NCI-H1092 treated with DMSO at 0.1 percent for 48 hours (cell line): Measurements from ENCODE around the gene HK1.
A peak's percentile ranks its signal among the peaks of the same experiment; 100 is the strongest.
"Not testable (repeated sequence)": the region's sequence is repeated elsewhere in the genome, so short reads cannot be mapped to it uniquely, and the experiment has no call there.

Experiments used
- DNase-seq: peaks from one replicate; lab custom pipeline; 2025; lab: John Stamatoyannopoulos, UW

HK1 gene

DNA sequence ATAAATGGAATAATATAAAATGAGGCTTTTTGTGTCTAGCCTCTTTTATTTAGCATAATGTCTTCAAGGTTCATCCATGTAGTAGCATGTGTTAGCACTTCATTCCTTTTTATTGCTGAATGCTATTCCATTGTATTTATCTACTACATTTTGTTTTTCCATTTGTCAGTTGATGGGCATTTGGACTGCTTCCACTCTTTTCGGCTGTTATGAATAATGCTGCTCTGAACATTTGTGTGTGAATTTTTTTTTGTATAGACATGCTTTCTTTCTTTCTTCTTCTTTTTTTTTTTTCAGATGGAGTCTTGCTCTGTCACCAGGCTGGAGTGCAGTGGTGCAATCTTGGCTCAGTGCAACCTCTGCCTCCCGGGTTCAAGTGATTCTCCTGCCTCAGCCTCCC is 50.6 kb downstream of the HK1 start:
- DNase-seq, result not testable (repeated sequence)

DNA sequence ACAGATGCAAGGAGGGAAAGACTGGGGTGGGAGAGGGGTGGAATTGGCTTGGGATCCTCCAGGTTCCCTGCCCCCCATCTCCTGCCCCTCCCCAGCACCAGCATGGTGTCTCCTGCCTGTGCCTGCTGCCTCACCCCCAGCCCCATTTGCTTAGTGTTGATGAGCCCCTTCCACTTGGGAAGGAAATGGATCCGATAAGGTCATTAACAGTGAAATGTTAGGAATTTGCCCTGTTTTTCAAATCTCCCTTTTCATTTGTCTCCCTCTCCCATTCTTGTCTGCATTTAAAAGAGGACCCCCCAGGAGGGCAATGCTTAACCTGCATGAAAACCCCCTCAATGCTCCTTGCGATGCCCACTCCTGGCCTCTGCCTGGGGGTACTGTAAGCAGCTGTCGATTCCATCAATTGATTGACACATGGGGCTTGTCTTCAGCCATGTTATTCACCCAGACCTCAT is 51.5 kb downstream of the HK1 start:
- no peak for DNase-seq

DNA sequence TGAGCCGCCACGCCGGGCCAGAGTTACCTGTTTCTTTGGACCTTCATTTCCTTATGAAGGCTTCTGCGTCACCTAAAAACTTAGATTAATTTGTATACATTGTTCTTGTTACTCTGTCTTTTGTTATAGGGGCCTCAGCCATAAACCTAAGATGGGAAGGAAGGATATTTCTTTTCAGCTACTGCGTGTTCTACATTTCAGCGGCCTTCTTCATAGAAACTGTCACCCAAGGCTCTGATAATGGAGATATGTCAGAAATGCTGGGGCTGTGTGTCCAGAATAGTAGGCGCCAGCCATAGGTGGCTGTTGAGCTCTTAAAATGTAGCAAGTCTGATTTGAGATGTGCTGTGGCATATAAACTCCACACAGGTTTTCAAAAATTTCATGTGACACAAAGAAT is 52.9 kb downstream of the HK1 start:
- no peak for DNase-seq

DNA sequence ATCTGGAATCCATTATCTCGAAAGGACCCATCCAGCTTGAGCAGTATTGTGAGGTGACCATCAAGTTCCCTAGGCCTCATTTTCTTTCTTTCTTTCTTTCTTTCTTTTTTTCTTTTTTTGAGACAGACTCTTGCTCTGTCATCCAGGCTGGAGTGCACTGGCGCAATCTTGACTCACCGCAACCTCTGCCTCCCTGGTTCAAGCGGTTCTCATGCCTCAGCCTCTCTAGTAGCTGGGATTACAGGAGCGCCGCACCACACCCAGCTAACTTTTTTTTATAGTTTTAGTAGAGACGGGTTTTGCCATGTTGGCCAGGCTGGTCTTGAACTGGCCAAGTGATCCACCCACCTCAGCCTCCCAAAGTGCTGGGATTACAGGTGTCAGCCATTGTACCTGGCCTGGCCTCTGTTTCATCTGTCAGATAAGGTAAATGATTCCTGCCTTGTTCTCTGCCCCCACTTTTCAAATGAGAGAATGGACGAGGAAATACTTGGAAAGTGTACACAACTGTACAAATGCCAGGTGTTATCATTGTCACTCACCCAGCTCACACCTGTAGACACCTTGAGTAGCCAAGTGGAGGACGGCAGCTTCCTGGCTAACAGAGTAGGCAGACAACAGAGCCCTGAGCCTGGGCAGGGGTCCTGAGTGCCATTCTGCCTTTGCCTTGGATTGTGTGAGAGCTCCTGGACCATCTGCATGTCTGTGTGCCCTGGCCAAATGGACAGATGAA is 54.1 kb downstream of the HK1 start:
- DNase-seq, result no peak

DNA sequence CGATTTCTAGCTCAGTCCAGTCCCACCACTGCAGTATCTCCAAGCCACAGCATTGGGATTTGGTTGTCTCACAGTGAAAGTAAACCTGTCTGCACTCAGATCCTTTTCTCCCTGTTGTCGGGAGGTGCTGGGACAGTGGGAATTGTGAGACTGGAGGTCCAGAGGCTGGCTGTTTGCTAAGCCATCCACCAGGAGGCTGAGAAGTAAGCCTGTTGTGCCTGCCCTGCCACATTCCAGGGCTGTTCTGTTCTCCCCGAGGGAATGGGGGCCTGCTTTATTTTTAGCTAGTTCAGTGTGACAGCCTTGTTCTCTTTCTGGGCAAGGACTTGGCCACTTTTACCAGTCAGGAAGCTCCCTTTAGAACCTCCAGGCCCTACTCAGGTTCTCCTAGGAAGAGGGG is 54.9 kb downstream of the HK1 start:
- no peak for DNase-seq

DNA sequence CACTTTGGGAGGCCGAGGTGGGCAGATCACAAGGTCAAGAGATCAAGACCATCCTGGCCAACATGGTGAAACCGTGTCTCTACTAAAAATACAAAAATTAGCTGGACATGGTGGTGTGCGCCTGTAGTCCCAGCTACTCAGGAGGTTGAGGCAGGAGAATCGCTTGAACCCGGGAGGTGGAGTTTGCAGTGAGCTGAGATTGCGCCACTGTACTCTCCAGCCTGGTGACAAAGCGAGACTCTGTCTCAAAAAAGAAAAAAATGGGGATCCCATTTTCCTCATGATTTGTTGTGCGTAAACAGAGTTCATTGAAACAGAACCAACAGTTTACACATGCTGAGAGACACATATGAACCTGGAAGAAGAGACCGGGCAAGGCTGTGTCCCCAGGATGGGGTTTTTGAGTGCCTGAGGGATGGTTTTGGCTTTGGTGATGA is 55.6 kb downstream of the HK1 start:
- DNase-seq, result not testable (repeated sequence)

DNA sequence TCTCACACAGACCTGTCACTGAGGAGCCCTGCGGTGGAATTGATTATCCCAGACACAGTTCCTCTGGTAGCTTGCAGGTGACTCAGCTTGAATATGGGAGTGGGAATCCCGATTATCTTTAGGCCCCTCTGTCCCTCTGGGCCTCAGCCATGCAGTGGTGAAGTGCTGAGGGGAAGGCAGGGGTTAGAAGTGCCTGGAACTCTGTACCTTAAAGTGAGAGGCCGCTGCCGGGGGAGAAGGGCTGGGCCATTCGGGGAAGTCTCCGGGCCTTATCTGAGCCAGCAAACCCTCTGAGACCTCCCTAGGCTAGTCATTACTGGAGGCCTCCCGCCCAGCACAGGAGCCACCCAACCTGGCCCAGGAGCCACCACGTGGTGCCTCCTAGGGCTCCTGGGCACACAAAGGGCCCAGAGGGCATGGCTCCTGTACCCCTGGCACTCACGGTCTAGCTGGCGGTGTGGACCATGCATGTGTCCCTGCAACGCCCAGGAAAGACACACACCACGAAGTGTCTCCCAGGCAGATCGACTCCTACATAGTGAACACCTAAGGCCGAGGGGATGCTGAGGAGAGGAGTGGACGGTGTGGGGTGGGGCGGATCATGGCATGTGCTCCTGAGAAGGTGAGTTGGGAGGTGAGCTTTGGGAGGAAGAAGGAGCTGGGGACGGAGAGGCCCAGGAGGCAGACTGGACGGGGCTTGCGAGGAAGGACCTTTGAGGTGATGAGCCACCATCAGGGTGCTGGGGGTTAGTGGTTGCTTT is 56.2 kb downstream of the HK1 start:
- no peak for DNase-seq

DNA sequence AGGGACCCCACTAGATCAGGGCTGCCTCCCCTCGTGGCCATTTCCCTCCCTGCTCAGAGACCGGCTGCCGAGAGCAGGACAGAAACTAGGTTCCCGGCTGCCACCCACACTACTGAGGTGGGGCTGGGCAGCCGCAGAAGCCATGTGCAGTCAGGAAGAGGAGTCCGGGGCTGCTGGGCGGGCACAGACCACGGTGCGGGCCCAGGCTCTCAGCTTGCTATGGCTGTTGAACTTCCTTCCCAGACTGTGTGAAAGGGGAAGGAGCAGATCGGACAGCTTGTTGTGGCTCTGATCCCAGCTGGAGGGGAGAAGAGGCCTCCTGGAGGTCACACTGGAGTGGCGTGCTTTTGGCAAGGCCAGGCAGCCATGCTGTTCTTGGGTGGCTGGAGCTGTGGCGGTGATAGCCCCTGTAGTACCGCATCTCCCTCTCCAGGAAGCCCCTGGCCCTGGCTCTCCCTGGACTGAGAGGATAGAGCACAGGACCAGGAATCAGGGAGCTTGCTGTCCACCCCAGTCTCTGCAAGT is 56.8 kb downstream of the HK1 start:
- no peak for DNase-seq

DNA sequence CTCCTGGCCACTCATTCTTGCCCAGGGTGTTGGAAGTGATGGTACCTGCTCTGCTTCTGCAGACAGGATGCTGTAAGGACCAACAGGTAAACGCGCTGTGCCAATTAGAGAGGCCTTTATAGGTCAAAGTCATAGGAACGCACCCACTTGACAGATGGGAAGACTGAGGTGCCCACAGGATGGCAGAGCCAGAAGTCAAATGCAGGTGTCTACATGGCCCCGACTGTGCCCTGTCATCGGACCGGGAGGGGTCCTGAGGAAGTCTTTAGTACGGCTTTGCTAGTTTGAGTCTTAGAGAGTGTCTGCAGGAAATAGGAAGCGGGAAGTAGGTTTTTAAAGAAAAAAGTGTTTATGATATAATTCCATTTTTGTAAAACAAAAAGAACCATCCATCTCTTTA is 57.3 kb downstream of the HK1 start:
- DNase-seq, result no peak

DNA sequence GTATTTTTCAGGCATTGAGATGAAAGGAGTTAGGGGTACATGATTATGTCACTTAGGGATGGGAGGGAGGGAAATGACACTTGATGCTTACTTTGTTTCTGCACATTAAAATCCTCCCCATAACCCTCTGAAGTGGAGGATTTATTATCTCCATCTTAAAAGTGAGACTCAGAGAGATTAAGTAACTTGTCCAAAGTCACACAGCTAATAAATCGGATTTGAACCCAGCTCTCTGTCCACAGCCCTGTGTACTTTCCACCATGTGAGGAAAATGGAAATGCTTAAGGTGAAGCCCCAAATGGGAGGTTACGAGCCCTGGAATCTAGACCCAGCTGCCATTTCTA is 58.6 kb downstream of the HK1 start:
- DNase-seq, result no peak

DNA sequence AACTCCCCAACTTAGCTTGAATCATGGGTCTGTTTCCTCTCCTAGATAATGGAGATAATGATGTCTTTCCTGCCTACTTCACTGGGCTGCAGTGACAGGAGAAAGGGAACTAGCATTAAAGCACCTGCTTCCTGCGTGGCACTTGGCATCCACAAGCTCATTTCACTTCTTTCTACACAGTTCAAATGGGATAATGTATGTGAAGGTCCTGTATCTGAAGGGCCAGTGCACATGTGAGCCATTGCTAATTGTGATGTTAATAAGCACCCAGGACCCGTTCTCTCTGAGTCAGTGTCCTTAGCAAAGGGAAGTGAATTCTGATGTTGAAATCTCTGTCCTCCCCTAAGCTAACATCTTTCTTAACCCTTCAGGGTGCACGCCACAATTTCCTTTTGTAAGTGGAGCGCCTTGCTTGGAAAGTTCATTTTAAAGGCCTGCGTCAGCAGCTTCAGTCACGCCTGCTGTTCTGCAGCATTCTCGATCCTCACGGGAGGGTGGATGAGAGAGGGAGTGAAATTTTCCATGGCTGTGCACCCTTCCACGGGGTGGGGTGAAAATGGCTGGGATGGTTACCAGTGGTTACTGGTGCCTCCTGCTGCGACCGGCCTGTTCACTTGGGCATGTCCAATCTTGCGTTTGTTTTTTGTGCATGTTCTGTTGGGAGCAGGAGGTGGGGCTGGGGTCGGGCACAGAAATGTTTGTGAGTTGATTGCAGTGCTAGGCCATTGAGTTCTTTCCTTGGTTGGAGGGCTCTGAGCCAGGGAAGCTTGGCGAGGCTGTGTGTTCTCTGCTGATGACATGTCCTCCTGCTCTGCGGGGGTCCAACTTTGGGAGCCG is 59.2 kb downstream of the HK1 start:
- peak; percentile 6 for DNase-seq

DNA sequence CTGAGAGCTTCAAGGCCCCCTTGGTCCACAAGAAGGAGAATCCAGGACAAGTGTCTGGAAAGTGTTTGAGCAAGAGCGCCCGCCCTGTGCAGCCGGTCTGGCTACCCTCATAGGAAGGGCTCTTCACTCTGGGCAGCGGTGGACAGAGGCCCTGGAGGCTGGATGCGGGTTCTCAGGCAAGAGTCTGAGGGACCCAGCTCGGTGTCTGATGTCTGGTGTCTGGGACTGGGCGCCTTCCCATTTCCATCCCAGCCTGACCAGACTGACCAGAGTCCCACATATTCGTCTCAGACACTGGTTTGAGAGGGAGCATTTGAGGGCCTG is 59.8 kb downstream of the HK1 start:
- DNase-seq, result no peak

DNA sequence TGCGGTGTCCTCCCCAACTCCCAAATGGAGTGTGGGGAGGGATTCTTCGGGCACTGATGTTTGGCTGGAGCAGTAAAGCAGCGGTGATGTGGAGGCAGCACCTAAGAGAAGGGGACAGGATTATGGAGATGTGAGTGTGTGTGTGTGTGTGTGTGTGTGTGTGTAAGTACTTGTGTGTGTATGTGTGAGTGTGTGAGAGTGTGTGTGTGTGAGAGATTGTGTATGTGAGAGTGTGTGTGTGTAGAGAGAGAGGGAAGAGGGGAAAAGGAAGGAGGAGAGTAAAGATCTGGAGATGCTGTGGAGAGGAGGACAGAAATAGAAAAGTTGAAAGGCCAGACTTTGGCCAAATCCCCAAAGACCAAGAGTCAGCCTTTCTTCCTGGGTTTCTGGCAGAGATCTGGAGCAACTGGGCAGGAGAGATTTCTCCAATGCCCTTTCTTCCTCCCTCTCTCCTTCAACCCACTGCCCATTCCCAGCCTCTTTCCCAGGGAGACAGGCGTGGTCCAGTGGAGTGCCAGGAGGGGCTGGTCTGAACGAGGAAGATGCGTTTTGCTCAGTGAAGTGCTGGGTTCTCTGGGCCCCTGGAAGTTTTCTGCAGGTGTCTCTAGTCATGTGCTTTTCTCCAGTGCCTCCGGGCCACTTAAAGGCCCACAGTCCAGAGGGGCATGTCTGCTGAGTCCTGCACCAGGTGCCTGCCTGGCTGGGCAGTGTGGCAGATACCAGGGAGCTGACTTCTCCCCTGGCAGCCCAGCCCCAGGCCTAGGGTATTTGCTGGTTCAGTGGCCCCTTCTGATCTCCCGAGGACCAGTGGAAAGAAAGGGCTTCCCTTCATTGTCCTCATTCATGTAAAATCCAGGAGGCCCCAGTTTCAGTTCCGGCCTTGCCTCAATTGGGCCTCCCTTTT is 60.5 kb downstream of the HK1 start:
- DNase-seq, result no peak

DNA sequence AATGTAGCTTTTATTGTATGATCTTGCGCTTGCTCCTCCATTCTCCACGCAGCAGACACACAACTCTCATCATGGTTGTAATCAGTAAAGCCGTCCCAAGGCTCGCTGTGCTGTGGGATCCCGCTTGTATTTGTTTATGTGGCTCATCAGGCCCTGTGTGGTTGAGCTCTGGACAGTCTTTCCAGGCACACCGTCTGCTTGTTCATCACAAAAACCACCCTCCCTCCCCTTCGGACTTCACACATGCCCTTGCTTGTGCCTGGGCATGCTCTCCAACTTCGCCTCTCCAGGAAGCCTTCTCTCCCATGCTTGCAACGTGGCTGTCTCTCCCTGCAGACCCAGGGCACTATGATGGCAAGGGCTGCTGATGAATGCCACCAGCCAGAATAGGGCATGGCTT is 62.4 kb downstream of the HK1 start:
- no peak for DNase-seq

DNA sequence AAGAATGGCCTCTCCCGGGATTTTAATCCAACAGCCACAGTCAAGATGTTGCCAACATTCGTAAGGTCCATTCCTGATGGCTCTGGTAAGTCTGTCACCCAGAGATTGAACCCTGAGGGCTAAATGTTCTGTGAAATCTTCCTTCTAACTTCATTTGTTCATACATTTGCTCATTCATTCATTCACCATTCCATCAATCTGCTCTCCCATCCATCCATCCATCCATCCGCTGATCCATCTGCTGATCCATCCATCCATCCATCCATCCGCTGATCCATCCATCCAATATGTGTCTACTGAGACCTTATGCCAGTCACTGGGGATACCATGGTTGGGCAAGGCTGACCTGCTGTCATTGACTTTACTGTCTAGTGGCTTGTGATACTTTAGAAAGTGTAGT is 65.6 kb downstream of the HK1 start:
- no peak for DNase-seq

DNA sequence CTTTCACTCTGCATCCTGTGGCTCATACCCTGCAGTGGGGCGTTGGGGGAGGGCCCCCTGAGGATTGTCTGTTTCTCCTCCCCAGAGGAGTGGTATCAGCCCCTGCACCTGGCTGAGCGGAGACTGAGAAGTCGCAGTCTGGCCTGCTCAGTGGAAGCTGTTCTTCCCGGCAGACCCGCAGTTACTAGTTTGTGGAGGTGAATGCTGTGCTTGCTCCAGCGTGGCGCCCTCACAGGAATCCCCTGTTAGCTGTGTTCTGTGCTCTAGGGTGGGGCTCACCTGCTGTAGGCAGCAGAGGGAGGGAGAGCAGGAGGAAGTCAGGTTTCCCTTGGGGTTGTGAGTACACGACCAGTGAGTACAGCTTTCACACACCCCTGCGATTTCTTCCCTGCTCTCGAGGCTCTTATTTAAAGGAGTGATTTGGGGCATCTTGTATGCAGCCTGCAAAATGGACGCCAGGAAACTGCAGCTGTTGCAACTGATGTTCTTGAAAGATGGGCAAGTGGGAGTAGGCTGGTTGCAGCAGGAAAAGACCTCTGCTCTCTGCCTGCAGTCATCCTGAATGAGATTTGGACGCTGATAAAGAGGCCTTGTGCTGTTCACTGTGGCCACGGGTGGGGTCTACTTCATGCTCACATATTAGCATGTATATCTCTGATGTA is 66.4 kb downstream of the HK1 start:
- DNase-seq, result no peak

DNA sequence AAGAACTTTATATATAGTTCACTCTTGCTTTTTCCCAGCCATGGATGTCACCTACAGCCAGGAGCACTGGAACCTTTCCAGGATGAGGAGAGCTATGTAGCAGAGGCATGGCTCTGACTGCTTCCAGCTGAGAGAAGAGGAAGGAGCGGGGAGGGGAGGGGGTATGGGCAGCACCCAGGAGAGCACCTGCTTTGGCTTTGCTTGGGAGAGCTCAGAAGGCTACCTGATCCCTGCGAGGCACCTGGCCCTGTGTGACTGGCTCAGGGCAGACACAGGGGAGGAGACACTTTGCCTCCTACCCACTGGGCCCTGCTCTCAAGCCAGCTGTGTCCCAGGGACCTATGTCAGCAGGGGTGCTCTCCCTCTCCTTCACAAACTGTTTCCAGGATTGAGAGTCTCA is 67.1 kb downstream of the HK1 start:
- peak; percentile 67 for DNase-seq

DNA sequence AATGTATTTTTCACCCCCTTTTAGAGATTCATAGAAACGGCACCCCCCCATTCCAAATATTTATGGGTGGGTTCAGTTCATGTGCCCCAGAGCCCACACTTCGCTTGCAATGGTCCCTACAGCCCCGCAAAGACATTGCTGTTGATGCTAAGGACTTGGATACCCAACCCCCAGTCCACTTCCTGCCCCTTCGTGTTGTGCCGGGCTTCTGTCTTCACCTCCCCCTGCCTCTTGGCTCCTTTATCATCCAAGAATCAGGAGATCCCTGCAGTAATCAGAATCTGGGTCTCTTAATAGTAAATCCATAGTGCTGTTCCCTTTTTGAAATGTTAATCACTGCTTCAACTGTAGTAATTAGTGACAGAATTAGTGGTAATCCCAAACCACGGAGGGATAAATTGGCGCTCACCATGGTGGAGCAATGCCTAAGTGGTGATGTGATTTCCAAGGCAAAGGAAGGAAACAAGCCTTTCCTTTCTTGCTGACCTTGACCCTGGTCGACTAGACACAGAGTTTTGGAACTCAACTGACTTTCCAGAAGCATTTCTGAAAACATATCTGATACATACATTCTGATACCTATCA is 67.7 kb downstream of the HK1 start:
- DNase-seq, result no peak

DNA sequence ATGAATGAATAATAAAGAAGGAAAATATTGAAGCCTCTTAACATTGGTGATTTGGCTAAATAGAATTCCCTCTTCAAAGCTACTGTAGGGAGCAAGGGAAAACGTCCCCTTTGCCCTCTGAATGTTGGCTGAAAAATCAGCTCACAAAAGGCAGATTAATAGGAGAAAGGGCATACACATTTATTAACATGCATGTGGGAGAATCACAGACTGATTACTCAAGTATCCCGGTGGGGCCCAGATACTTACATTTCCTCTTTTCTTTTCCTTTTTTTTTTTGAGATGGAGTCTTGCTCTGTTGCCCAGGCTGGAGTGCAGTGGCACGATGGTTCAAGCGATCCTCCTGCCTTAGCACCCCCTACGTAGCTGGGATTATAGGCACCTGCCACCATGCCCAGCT is 68.5 kb downstream of the HK1 start:
- DNase-seq, result no peak

DNA sequence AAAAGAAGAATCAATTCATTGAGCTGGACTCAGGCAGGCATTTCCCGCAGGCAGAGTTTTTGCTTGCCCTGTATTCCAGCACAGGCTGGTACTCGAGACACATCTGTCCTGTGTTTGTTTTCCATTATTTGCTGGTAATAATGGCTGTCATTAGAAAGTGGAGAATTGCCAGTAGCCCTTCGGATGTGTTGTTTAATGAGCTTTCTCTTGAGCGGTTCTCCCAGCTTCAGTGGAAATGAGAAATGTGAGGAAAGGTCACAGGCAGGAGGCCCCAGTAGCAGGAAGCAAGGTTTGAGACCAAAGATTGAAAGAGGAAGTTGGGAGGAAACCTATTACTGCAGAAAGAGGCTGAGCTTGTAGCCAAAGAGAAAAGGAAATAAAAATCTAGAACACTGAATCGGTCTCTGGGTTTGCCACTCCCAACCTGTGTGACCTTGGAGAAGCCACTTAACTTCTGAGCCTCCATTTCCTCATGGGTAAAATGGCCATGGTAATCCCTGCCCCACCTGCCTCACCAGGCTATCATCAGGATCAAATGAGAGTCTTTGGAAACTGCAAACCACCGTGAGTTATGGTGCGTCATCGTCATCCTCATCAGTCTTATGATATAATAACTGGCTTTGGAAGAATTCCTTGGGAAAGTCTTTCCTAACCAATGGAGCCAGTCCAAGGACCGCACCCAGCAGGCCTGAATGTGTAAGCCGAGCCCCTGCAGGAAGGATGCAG is 70.7 kb downstream of the HK1 start:
- peak; percentile 79 for DNase-seq
